Measurements from ENCODE around the gene MYH11.

Gene MYH11

DNA sequence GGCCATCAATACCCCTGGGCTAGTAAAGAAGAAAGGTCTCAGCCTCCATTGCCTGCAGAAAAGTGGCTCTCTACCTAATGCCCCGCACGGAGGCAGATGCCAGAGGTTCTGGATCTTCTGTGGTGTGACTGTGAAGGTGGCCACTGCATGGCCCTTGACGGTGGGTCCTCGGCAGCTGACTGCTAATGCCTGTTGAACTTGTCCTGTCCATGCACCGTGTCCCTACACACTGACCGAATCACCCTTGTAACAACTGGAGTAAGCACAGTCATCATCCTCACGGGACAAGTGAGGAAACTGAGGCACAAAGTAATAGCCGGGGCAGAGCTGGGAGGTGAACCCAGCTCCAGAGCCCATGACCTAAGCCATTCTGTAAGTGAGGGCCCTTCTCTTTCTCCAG lies 48.8 kb downstream of the MYH11 start:
- Histone ChIP-seq H2BK15ac (ENCODE audit: low read length) (no peak overlapping the region), H3K9ac (ENCODE audit: low read depth, low read length, poor library complexity) (no peak overlapping the region), H3K18ac (ENCODE audit: low read length) (no peak overlapping the region), H3K4ac (ENCODE audit: low read length) (no peak overlapping the region), H2BK5ac (ENCODE audit: low read length) (no peak overlapping the region), H2AFZ (ENCODE audit: low read length) (peak overlapping the region; percentile 79), H3K27ac (replicated peaks; ENCODE audit: low read length) (no peak overlapping the region), H3K14ac (ENCODE audit: low read length) (no peak overlapping the region), H3K36me3 (replicated peaks in 1 of 2; ENCODE audit: control insufficient read depth in 2 of 2, insufficient read depth in 2 of 2, low read length in 2 of 2) (no peaks in the 10 kb centered on the region), H3K4me2 (ENCODE audit: insufficient read depth, low read length, poor library complexity, severe bottlenecking) (no peak overlapping the region), H3K79me1 (ENCODE audit: low read depth, low read length) (no peaks in the 10 kb centered on the region), H4K8ac (ENCODE audit: low read depth, low read length) (no peak overlapping the region), H2BK12ac (ENCODE audit: low read length) (no peak overlapping the region), H3K9me3 (replicated peaks in 1 of 2; ENCODE audit: control insufficient read depth in 2 of 2, insufficient read depth in 1 of 2, low read depth in 1 of 2, low read length in 2 of 2) (peaks cover 0 to 3% of the 10 kb centered on the region in 2 donors), H3K23ac (ENCODE audit: low read depth, low read length, poor library complexity) (no peak overlapping the region), H4K91ac (ENCODE audit: low read depth, low read length, poor library complexity) (no peak overlapping the region), H2BK120ac (ENCODE audit: low read depth, low read length) (no peak overlapping the region), H3K4me1 (ENCODE audit: control insufficient read depth in 2 of 2, insufficient read depth in 1 of 2, low read depth in 1 of 2, low read length in 2 of 2) (peaks cover 0 to 14% of the 10 kb centered on the region in 2 donors), H3K4me3 (ENCODE audit: low read length in 2 of 2) (no peak overlapping the region), H2AK5ac (ENCODE audit: low read depth, low read length) (no peak overlapping the region), H3K27me3 (ENCODE audit: control insufficient read depth in 3 of 3, insufficient read depth in 3 of 3, low read depth in 1 of 3, low read length in 3 of 3) (peaks cover 0 to 13% (median 0%) of the 10 kb centered on the region in 3 experiments)
- WGBS, 2 donors (ENCODE audit: extremely low coverage in 2 of 2, insufficient read length in 2 of 2, insufficient replicate concordance in 1 of 2): no CpG with 5 or more reads among the region's 8 CpGs
- DNase-seq (ENCODE audit: low spot score): no peak

GRCh38 chr16:15807603-15808009 lies 49.2 kb downstream of the MYH11 start:
- H4K91ac ChIP-seq (ENCODE audit: low read depth, low read length, poor library complexity): no peak overlapping the region
- H2BK120ac ChIP-seq (ENCODE audit: low read depth, low read length): no peak overlapping the region
- WGBS, 2 donors (ENCODE audit: extremely low coverage in 2 of 2, insufficient read length in 2 of 2, insufficient replicate concordance in 1 of 2): no CpG with 5 or more reads among the region's 11 CpGs
- H2AK5ac ChIP-seq (ENCODE audit: low read depth, low read length): no peak overlapping the region
- H3K79me1 ChIP-seq (ENCODE audit: low read depth, low read length): no peaks in the 10 kb centered on the region
- H4K8ac ChIP-seq (ENCODE audit: low read depth, low read length): no peak overlapping the region
- no peaks in the 10 kb centered on the region for H3K36me3 ChIP-seq (replicated peaks in 1 of 2; ENCODE audit: control insufficient read depth in 2 of 2, insufficient read depth in 2 of 2, low read length in 2 of 2)
- H3K4me1 ChIP-seq (ENCODE audit: control insufficient read depth in 2 of 2, insufficient read depth in 1 of 2, low read depth in 1 of 2, low read length in 2 of 2): peaks cover 0 to 14% of the 10 kb centered on the region in 2 donors
- H3K4ac ChIP-seq (ENCODE audit: low read length): no peak overlapping the region
- H2BK15ac ChIP-seq (ENCODE audit: low read length): no peak overlapping the region
- no peak overlapping the region for H3K4me3 ChIP-seq (ENCODE audit: low read length in 2 of 2)
- H2BK5ac ChIP-seq (ENCODE audit: low read length): no peak overlapping the region
- H3K23ac ChIP-seq (ENCODE audit: low read depth, low read length, poor library complexity): no peak overlapping the region
- no peak for DNase-seq (ENCODE audit: low spot score)
- H2BK12ac ChIP-seq (ENCODE audit: low read length): no peak overlapping the region
- no peak overlapping the region for H3K27ac ChIP-seq (replicated peaks; ENCODE audit: low read length)
- H2AFZ ChIP-seq (ENCODE audit: low read length): peak overlapping the region; percentile 79
- H3K14ac ChIP-seq (ENCODE audit: low read length): no peak overlapping the region
- peaks cover 0 to 13% (median 0%) of the 10 kb centered on the region in 3 experiments for H3K27me3 ChIP-seq (ENCODE audit: control insufficient read depth in 3 of 3, insufficient read depth in 3 of 3, low read depth in 1 of 3, low read length in 3 of 3)
- no peak overlapping the region for H3K18ac ChIP-seq (ENCODE audit: low read length)
- peaks cover 0 to 3% of the 10 kb centered on the region in 2 donors for H3K9me3 ChIP-seq (replicated peaks in 1 of 2; ENCODE audit: control insufficient read depth in 2 of 2, insufficient read depth in 1 of 2, low read depth in 1 of 2, low read length in 2 of 2)
- no peak overlapping the region for H3K9ac ChIP-seq (ENCODE audit: low read depth, low read length, poor library complexity)
- no peak overlapping the region for H3K4me2 ChIP-seq (ENCODE audit: insufficient read depth, low read length, poor library complexity, severe bottlenecking)

GRCh38 chr16:15803618-15804017 lies 53.2 kb downstream of the MYH11 start:
- H3K4ac ChIP-seq (ENCODE audit: low read length): no peak overlapping the region
- peaks cover 0 to 10% (median 0%) of the 10 kb centered on the region in 3 experiments for H3K27me3 ChIP-seq (ENCODE audit: control insufficient read depth in 3 of 3, insufficient read depth in 3 of 3, low read depth in 1 of 3, low read length in 3 of 3)

GRCh38 chr16:15799851-15800495 lies 56.9 kb downstream of the MYH11 start:
- Histone ChIP-seq H3K79me1 (ENCODE audit: low read depth, low read length) (no peaks in the 10 kb centered on the region), H3K14ac (ENCODE audit: low read length) (no peak overlapping the region), H2BK12ac (ENCODE audit: low read length) (no peak overlapping the region), H3K4me3 (ENCODE audit: low read length in 2 of 2) (no peak overlapping the region), H4K91ac (ENCODE audit: low read depth, low read length, poor library complexity) (no peak overlapping the region), H2BK120ac (ENCODE audit: low read depth, low read length) (no peak overlapping the region), H3K27ac (replicated peaks; ENCODE audit: low read length) (no peak overlapping the region), H3K23ac (ENCODE audit: low read depth, low read length, poor library complexity) (no peak overlapping the region), H3K9ac (ENCODE audit: low read depth, low read length, poor library complexity) (no peak overlapping the region), H2AK5ac (ENCODE audit: low read depth, low read length) (no peak overlapping the region), H3K9me3 (replicated peaks in 1 of 2; ENCODE audit: control insufficient read depth in 2 of 2, insufficient read depth in 1 of 2, low read depth in 1 of 2, low read length in 2 of 2) (peaks cover 0 to 2% of the 10 kb centered on the region in 2 donors), H3K4me1 (ENCODE audit: control insufficient read depth in 2 of 2, insufficient read depth in 1 of 2, low read depth in 1 of 2, low read length in 2 of 2) (no peaks in the 10 kb centered on the region), H4K8ac (ENCODE audit: low read depth, low read length) (no peak overlapping the region), H3K4me2 (ENCODE audit: insufficient read depth, low read length, poor library complexity, severe bottlenecking) (no peak overlapping the region), H2BK15ac (ENCODE audit: low read length) (no peak overlapping the region), H3K27me3 (ENCODE audit: control insufficient read depth in 3 of 3, insufficient read depth in 3 of 3, low read depth in 1 of 3, low read length in 3 of 3) (no peaks in the 10 kb centered on the region), H3K4ac (ENCODE audit: low read length) (no peak overlapping the region), H3K36me3 (replicated peaks in 1 of 2; ENCODE audit: control insufficient read depth in 2 of 2, insufficient read depth in 2 of 2, low read length in 2 of 2) (no peaks in the 10 kb centered on the region), H2AFZ (ENCODE audit: low read length) (no peak overlapping the region), H2BK5ac (ENCODE audit: low read length) (no peak overlapping the region), H3K18ac (ENCODE audit: low read length) (no peak overlapping the region)
- no peak for DNase-seq (ENCODE audit: low spot score)
- WGBS, 2 donors (ENCODE audit: extremely low coverage in 2 of 2, insufficient read length in 2 of 2, insufficient replicate concordance in 1 of 2): 83 to 96% methylated on average over 1 to 3 of the region's 4 CpGs

More at GRCh38 chr16:15803618-15804017, 53.2 kb downstream of the MYH11 start:
- Histone ChIP-seq H3K9me3 (replicated peaks in 1 of 2; ENCODE audit: control insufficient read depth in 2 of 2, insufficient read depth in 1 of 2, low read depth in 1 of 2, low read length in 2 of 2) (no peaks in the 10 kb centered on the region), H4K91ac (ENCODE audit: low read depth, low read length, poor library complexity) (no peak overlapping the region), H4K8ac (ENCODE audit: low read depth, low read length) (no peak overlapping the region), H3K4me1 (ENCODE audit: control insufficient read depth in 2 of 2, insufficient read depth in 1 of 2, low read depth in 1 of 2, low read length in 2 of 2) (peaks cover 0 to 7% of the 10 kb centered on the region in 2 donors), H2BK5ac (ENCODE audit: low read length) (no peak overlapping the region), H3K79me1 (ENCODE audit: low read depth, low read length) (no peaks in the 10 kb centered on the region), H3K36me3 (replicated peaks in 1 of 2; ENCODE audit: control insufficient read depth in 2 of 2, insufficient read depth in 2 of 2, low read length in 2 of 2) (no peaks in the 10 kb centered on the region), H3K23ac (ENCODE audit: low read depth, low read length, poor library complexity) (no peak overlapping the region), H3K4me2 (ENCODE audit: insufficient read depth, low read length, poor library complexity, severe bottlenecking) (no peak overlapping the region), H3K14ac (ENCODE audit: low read length) (no peak overlapping the region), H2AFZ (ENCODE audit: low read length) (peak overlapping the region; percentile 15), H2BK120ac (ENCODE audit: low read depth, low read length) (no peak overlapping the region), H3K27ac (replicated peaks; ENCODE audit: low read length) (no peak overlapping the region), H3K18ac (ENCODE audit: low read length) (no peak overlapping the region), H2AK5ac (ENCODE audit: low read depth, low read length) (no peak overlapping the region), H3K4me3 (ENCODE audit: low read length in 2 of 2) (no peak overlapping the region), H3K9ac (ENCODE audit: low read depth, low read length, poor library complexity) (no peak overlapping the region), H2BK15ac (ENCODE audit: low read length) (no peak overlapping the region), H2BK12ac (ENCODE audit: low read length) (no peak overlapping the region)
- no peak for DNase-seq (ENCODE audit: low spot score)
- no CpG with 5 or more reads among the region's 9 CpGs for WGBS, 2 donors (ENCODE audit: extremely low coverage in 2 of 2, insufficient read length in 2 of 2, insufficient replicate concordance in 1 of 2)
